ENCODE results near the gene GNL1. TPM values are rescaled to one million over a fixed set of nuclear protein-coding genes. Genes with fewer than 3 reads are reported as not detected.

GNL1 gene
- polyA plus RNA-seq, 1 of the 3 experiments (the other 2 are of a cell fraction) = 36.4 TPM

- Histone ChIP-seq H3K9ac (no peak overlapping the region), H3K79me2 (ENCODE audit: insufficient read depth) (peaks cover 5% of the 10 kb centered on the region; the same call in 1 of the 2 replicates), H3K9me2 (no peaks in the 10 kb centered on the region), H3K4me1 (ENCODE audit: control insufficient read depth in 1 of 2, insufficient read depth in 2 of 2, low read depth in 1 of 2, low read length in 1 of 2) (no peaks in the 10 kb centered on the region), H3F3A (replicated peaks; ENCODE audit: insufficient read depth) (peaks cover 17% of the 10 kb centered on the region), H2AFZ (ENCODE audit: low read depth) (no peak overlapping the region), H3K4me2 (no peak overlapping the region), H3K27me3 (ENCODE audit: insufficient read depth) (no peaks in the 10 kb centered on the region), H3K36me3 (replicated peaks in 1 of 2; ENCODE audit: control insufficient read depth in 1 of 2, insufficient read depth in 2 of 2, low read length in 1 of 2) (peaks cover 51 to 53% of the 10 kb centered on the region in 2 experiments), H3K27ac (ENCODE audit: low read depth in 2 of 2, low read length in 1 of 2) (peak overlapping the region in 1 of 2 experiments; percentile 7; a peak in 1 of 4 replicates), H4K20me1 (ENCODE audit: insufficient read depth) (0 out of 2 replicates have a peak, but pooled peaks cover 4% of the 10 kb centered on the region), H3K4me3 (ENCODE audit: low read depth in 2 of 2, low read length in 1 of 2) (no peak overlapping the region), H3K9me3 (no peaks in the 10 kb centered on the region)
- WGBS (ENCODE audit: low lambda C conversion rate) = 94% methylated on average over 6 of the region's 8 CpGs
- ChIA-PET POLR2A (interaction anchor here (0.6 to 2.3 kb wide), 3 partner anchors 10 to 24 kb away, joined by 3 to 8 read pairs (median 6); partner anchors contain the start of gene ABCF1), CTCF (interaction anchor here (0.9 to 2.6 kb wide), 6 partner anchors 10 to 82 kb away, joined by 3 to 11 read pairs (median 4); partner anchors contain the start of gene DHX16)
- TF ChIP-seq JUND (IDR thresholded peaks at IDR 0.05) (no peak), YY1 (IDR thresholded peaks at IDR 0.05; ENCODE audit: low read depth) (no peak), TCF12 (IDR thresholded peaks at IDR 0.05) (no peak), PBX3 (IDR thresholded peaks at IDR 0.05) (no peak), EP300 (IDR thresholded peaks at IDR 0.05; ENCODE audit: borderline replicate concordance in 1 of 2, low read depth in 1 of 2, low read length in 1 of 2) (no peak), SMC3 (IDR thresholded peaks at IDR 0.05; ENCODE audit: low read depth, low read length) (no peak), ELF1 (IDR thresholded peaks at IDR 0.05) (no peak), NFIC (IDR thresholded peaks at IDR 0.05; ENCODE audit: borderline replicate concordance) (no peak), IRF3 (IDR thresholded peaks at IDR 0.05; ENCODE audit: low read depth, low read length) (no peak), GABPA (IDR thresholded peaks at IDR 0.05; ENCODE audit: low read depth) (no peak)
- no peak for DNase-seq
Observed at GRCh38 chr6:30590509-30590908, 34.2 kb upstream of the GNL1 start.

- no peak overlapping the region for H3K9ac ChIP-seq
- H3K4me1 ChIP-seq (ENCODE audit: control insufficient read depth in 1 of 2, insufficient read depth in 2 of 2, low read depth in 1 of 2, low read length in 1 of 2) = no peaks in the 10 kb centered on the region
- H3K4me3 ChIP-seq (ENCODE audit: low read depth in 2 of 2, low read length in 1 of 2) = no peak overlapping the region
- CTCF ChIA-PET = interaction anchor here (0.9 to 2.6 kb wide), 6 partner anchors 10 to 83 kb away, joined by 3 to 11 read pairs (median 4); partner anchors contain the start of gene DHX16
- POLR2A ChIA-PET = interaction anchor here (0.6 to 2.3 kb wide), 3 partner anchors 11 to 25 kb away, joined by 3 to 8 read pairs (median 6); partner anchors contain the start of gene ABCF1
- H3K36me3 ChIP-seq (replicated peaks in 1 of 2; ENCODE audit: control insufficient read depth in 1 of 2, insufficient read depth in 2 of 2, low read length in 1 of 2) = peaks cover 50 to 56% of the 10 kb centered on the region in 2 experiments
- H3K79me2 ChIP-seq (ENCODE audit: insufficient read depth) = peaks cover 5% of the 10 kb centered on the region; the same call in 1 of the 2 replicates
- H3K27ac ChIP-seq (ENCODE audit: low read depth in 2 of 2, low read length in 1 of 2) = no peak overlapping the region
- H3K4me2 ChIP-seq = no peak overlapping the region
- 0 out of 2 replicates have a peak, but pooled peaks cover 4% of the 10 kb centered on the region for H4K20me1 ChIP-seq (ENCODE audit: insufficient read depth)
- DNase-seq = no peak
- no peaks in the 10 kb centered on the region for H3K9me3 ChIP-seq
- TF ChIP-seq JUND (IDR thresholded peaks at IDR 0.05) = no peak
- TF ChIP-seq POLR2AphosphoS5 (IDR thresholded peaks at IDR 0.05; ENCODE audit: low read depth, low read length) = no peak
- TF ChIP-seq GATA2 (CRISPR knock-in tag; IDR thresholded peaks at IDR 0.05) = no peak
- no peak for TF ChIP-seq FOXM1 (IDR thresholded peaks at IDR 0.05; ENCODE audit: low read depth)
- TF ChIP-seq TCF12 (IDR thresholded peaks at IDR 0.05) = no peak
- no peak for TF ChIP-seq SMC3 (IDR thresholded peaks at IDR 0.05; ENCODE audit: low read depth, low read length)
- no peak for TF ChIP-seq MEF2A (IDR thresholded peaks at IDR 0.05; ENCODE audit: borderline replicate concordance, low read depth)
- no peak for TF ChIP-seq ELF1 (IDR thresholded peaks at IDR 0.05)
- TF ChIP-seq RAD21 (IDR thresholded peaks at IDR 0.05; ENCODE audit: low read length) = no peak
- TF ChIP-seq ZBTB33 (IDR thresholded peaks at IDR 0.05; ENCODE audit: borderline replicate concordance, low read depth) = no peak
- TF ChIP-seq RFX5 (IDR thresholded peaks at IDR 0.05; ENCODE audit: low read length) = no peak
- no peak for TF ChIP-seq MXI1 (IDR thresholded peaks at IDR 0.05; ENCODE audit: low read depth, low read length)
- TF ChIP-seq FOXJ3 (CRISPR knock-in tag; IDR thresholded peaks at IDR 0.05) = no peak
- no peak for TF ChIP-seq NRF1 (IDR thresholded peaks at IDR 0.05; ENCODE audit: low read depth, low read length)
- TF ChIP-seq IRF3 (IDR thresholded peaks at IDR 0.05; ENCODE audit: low read depth, low read length) = no peak
- no peak for TF ChIP-seq YY1 (IDR thresholded peaks at IDR 0.05; ENCODE audit: low read depth)
- TF ChIP-seq NFIC (IDR thresholded peaks at IDR 0.05; ENCODE audit: borderline replicate concordance) = no peak
- H2AFZ ChIP-seq (ENCODE audit: low read depth) = no peak overlapping the region
- 96% methylated on average over 15 of the region's 15 CpGs for WGBS (ENCODE audit: low lambda C conversion rate)
- no peaks in the 10 kb centered on the region for H3K27me3 ChIP-seq (ENCODE audit: insufficient read depth)
- H3F3A ChIP-seq (replicated peaks; ENCODE audit: insufficient read depth) = peaks cover 17% of the 10 kb centered on the region
- H3K9me2 ChIP-seq = no peaks in the 10 kb centered on the region
Observed at GRCh38 chr6:30589754-30590358, 33.6 kb upstream of the GNL1 start.

All from SK-N-SH (cell line).